Stimulated activated CD4-positive, alpha-beta T cell treated with anti-CD3 and anti-CD28 coated beads, Interleukin-4, amount 100 ng/mL, for 4 hours (primary cell): Measurements from ENCODE around the gene PKIG.
A peak's percentile ranks its signal among the peaks of the same experiment; 100 is the strongest.

Experiments used
- DNase-seq, 2 experiments: peaks; one replicate each; pipeline ENCODE4 v3.0.0-alpha.2; 2020

Gene PKIG

GRCh38 chr20:44597516-44597915 lies 15.1 kb downstream of the PKIG start:
- DNase-seq = no peak

- DNase-seq = no peak
Observed at GRCh38 chr20:44597930-44598329, 15.6 kb downstream of the PKIG start.

GRCh38 chr20:44598423-44599305 lies 16.3 kb downstream of the PKIG start:
- no peak for DNase-seq

- DNase-seq = no peak
Observed at GRCh38 chr20:44599715-44600114, 17.3 kb downstream of the PKIG start.

GRCh38 chr20:44600301-44600700 lies 17.9 kb downstream of the PKIG start:
- no peak for DNase-seq

- no peak for DNase-seq
Observed at GRCh38 chr20:44600758-44601201, 18.4 kb downstream of the PKIG start.

GRCh38 chr20:44601236-44601671 lies 18.9 kb downstream of the PKIG start:
- no peak for DNase-seq

- no peak for DNase-seq
Observed at GRCh38 chr20:44601801-44602204, 19.4 kb downstream of the PKIG start.

GRCh38 chr20:44603327-44603726 lies 20.9 kb downstream of the PKIG start:
- DNase-seq = no peak

GRCh38 chr20:44606725-44607441 lies 24.5 kb downstream of the PKIG start:
- no peak for DNase-seq

- DNase-seq = no peak
Observed at GRCh38 chr20:44609006-44609515, 26.7 kb downstream of the PKIG start.

- peak; percentile 71 to 83 for DNase-seq
Observed at GRCh38 chr20:44609516-44610312, 27.3 kb downstream of the PKIG start.

GRCh38 chr20:44610313-44610962 lies 28.1 kb downstream of the PKIG start:
- no peak for DNase-seq

- no peak for DNase-seq
Observed at GRCh38 chr20:44613575-44613974, 31.2 kb downstream of the PKIG start.

GRCh38 chr20:44614525-44614924 lies 32.1 kb downstream of the PKIG start:
- DNase-seq = no peak

- DNase-seq = peak in 1 of 2 experiments; percentile 5
Observed at GRCh38 chr20:44615169-44615791, 32.9 kb downstream of the PKIG start.

- no peak for DNase-seq
Observed at GRCh38 chr20:44615876-44616603, 33.7 kb downstream of the PKIG start.

GRCh38 chr20:44616604-44616964 lies 34.2 kb downstream of the PKIG start:
- no peak for DNase-seq

- peak; percentile 22 to 41 for DNase-seq
Observed at GRCh38 chr20:44618318-44618731, 35.9 kb downstream of the PKIG start.

- no peak for DNase-seq
Observed at GRCh38 chr20:44619294-44619693, 36.9 kb downstream of the PKIG start.

GRCh38 chr20:44620030-44620429 lies 37.7 kb downstream of the PKIG start:
- no peak for DNase-seq
